NCI-H510A treated with DMSO at 0.1 percent for 48 hours (cell line): ENCODE measurements around the gene DCHS2.

Source experiments
- DNase-seq: peaks from one replicate; lab custom pipeline; 2025; lab: John Stamatoyannopoulos, UW

DCHS2 gene

DNA sequence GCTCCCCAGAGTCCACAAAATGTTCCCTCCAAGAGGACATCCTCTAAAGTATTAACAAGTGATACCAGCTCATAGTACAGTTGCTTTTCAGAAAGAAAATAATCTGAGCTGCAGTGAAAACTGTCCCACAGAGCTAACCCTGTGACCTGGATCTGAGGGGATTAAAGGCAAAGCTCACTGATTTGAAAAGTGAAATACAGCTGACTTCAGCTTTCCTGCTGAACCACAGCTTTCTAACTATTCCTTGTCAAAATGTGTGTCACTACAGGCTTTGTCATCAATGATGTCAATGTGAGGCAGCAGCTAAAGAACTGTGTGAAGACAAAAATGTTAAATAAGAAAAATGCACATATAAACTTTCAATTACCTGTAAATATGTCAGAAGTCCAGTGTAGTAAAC lies 36.9 kb downstream of the DCHS2 start:
- no peak for DNase-seq

- no peak for DNase-seq
Measured at GRCh38 chr4:154452798-154453346, 38.7 kb downstream of the DCHS2 start.

DNA sequence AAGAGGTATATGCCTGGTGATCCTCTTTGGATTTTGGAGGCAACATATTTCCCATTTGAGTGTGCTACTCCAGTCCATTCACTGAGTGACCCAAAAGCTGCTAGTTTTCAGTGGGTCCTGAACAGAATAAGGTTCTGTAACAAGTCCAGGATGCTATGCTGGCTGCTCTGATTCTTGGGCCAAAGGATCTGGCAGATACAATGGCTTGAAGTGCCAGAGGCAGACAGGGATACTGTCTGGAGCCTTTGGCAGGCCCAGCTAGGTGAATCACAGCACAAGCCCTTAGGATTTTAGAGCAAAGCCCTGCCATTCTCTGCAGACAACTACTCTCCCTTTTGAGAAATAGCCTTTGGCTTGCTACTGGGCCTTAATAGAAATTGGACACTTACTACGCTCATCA lies 40.6 kb downstream of the DCHS2 start:
- DNase-seq: no peak

GRCh38 chr4:154444958-154445357 lies 46.6 kb downstream of the DCHS2 start:
- DNase-seq: no peak

- no peak for DNase-seq
Measured at GRCh38 chr4:154441982-154442381, 49.6 kb downstream of the DCHS2 start.

DNA sequence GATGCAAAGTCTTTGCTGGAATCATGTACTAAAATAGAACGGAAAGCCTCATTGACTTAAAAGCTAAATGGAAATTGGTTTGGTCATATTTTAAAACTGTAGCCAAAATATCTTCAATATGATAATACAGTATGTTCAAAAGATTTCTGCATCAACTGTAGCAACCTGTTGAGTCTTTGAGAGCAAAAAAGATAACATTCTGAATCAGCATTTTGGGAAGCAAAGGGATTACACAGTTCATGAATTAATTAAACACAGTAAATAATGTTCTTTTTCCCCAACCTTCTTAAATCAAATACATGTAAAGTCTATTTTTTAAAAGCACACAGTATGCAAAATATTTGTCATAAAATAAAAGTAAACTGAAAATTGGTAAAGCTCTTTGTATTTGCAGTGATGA lies 50.5 kb downstream of the DCHS2 start:
- no peak for DNase-seq

- DNase-seq: no peak
Measured at GRCh38 chr4:154439224-154439623, 52.4 kb downstream of the DCHS2 start.

GRCh38 chr4:154435895-154436294 lies 55.7 kb downstream of the DCHS2 start:
- no peak for DNase-seq

- DNase-seq: no peak
Measured at GRCh38 chr4:154433543-154433942, 58.1 kb downstream of the DCHS2 start.

DNA sequence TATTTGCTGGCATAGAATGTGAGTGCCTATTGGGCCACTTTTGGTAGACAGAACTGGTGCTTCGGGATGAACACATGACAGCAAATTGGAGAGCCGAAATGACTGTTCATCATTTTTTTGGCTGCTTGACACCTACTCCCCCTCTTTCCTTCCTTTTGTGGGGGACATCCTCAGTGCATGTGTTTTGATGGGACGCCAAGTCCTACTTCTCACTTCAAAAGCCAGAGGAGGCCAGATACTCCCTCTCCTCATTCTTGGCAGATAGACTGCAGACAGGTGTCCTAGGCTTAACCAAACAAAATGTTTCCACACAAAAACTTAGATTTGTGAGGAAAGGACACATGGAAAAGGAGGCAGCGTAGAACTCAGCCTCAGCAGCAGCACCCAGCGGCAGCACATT lies 62.4 kb downstream of the DCHS2 start:
- no peak for DNase-seq

DNA sequence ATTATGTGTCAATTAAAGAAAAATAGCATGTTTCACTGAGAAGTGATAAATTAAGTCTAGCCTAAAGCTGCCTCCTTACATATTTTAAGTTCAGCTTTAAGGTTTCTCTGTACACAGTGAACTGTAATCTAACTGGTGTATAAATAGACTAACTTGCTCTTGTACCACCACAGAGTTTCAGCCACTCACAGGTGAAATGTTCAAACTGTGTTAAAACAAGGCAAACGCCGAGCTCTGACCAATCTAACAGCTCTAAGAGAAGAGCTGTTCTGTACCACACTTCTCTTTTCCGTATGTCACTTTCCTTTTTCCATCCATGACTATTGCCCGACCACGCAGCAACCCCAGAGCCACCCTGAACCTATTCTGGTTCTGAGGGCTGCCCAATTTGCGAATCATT lies 64.5 kb downstream of the DCHS2 start:
- DNase-seq: no peak

DNA sequence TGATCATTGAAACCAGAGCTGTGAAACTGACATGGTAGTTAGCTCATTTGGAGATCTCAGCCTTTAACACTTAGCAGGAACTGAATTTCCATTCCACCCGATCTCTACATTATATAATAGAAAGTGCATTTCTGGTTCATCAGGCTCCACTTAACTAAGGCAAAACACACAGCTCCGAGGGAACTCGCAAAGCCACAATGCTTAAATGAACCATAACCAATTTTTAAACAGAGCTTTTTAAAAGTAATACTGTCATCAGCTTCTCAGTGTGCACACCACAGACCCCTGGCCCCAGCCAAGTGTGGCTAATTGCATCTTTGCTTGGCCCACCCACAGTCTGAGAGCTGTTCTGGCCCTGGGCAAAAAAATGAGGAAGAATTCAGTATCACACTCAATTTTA lies 66.1 kb downstream of the DCHS2 start:
- DNase-seq: no peak

- DNase-seq: no peak
Measured at GRCh38 chr4:154424810-154425484, 66.7 kb downstream of the DCHS2 start.

DNA sequence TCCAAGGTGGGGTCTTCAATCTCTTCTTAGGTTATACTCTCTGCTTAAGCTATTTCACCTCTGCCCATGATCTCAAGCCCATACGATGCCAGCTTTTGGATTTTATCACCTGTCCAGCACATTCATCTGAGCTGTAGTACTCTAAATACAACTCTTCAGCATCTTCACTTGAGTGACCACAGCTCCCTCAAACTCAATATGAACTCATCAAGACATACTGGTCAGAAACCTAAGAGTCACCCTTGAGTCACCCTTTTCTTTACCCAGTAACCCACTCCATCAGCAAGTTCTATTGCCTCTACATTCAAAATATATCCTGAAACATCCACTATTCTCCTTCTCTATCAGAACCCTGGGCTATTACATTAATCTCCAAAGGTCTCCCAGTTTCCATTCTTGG lies 69.4 kb downstream of the DCHS2 start:
- DNase-seq: no peak

DNA sequence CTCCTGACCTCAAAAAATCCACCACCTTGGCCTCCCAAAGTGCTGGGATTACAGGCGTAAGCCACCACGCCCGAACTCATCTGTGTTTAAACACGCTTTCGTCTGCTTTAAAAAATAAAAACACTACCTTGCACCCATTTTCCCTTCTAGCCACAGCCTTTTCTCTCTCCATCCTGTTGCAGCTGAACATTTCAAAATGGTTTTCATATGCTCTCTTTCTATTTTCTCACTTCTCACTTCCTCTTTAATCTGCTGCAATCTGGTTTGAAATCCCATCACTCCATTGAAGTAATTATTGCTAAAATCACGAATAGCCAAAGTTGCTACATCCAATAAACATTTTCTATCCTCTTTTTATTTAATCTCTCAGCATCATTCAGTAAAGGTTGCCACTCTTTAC lies 70.0 kb downstream of the DCHS2 start:
- DNase-seq: no peak

DNA sequence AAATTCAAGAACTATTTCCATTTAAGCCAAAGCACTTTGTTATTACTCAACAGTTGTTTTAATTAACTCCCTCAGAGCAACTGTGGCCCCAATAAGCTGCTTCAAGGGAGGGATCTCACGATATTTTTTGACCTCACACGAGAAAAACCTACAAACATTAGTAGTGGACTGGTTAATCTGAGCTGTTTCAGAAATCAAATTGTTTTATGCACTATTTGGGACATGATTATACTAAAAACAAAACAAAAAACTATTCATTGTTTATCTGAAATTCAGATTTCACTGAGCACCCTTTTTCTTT lies 74.3 kb downstream of the DCHS2 start:
- DNase-seq: no peak

DNA sequence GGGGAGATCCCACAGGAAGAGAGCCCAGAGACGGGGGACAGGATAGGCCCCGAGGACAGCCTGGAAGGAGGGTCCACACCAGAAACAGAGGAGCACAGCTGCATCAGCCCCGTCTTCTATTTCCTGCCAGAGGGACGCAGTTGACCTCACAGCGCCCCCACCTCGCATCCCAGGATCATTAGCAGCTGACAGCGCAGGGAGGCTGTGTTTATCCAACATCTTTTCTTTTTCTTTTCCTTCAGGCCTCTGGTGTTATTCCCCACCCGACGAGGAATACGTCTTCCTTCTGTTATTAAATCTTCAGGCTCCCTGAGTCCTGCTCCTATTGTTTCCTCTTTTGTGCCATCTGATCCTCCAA lies 75.4 kb downstream of the DCHS2 start:
- DNase-seq: peak; percentile 6

DNA sequence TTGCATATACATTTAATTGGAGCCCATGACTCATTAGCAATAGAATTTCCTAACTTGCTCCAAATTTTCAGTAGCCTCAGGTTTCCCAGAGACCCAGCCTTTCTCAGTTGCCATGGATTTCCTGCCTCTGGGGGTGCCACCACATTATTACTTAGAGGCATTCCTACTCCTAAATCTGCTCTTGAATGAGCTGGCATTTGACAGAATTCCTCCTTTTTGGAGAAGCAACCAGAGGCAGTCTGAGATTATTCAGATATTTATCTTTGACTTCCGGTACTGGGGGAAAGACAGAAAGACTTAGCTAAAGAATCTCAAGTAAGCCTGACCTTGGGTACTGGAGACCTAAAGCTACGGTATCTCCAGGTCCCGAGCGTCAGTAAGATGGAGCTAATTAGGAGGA lies 76.3 kb downstream of the DCHS2 start:
- DNase-seq: no peak

GRCh38 chr4:154414796-154415195 lies 76.8 kb downstream of the DCHS2 start:
- DNase-seq: no peak

DNA sequence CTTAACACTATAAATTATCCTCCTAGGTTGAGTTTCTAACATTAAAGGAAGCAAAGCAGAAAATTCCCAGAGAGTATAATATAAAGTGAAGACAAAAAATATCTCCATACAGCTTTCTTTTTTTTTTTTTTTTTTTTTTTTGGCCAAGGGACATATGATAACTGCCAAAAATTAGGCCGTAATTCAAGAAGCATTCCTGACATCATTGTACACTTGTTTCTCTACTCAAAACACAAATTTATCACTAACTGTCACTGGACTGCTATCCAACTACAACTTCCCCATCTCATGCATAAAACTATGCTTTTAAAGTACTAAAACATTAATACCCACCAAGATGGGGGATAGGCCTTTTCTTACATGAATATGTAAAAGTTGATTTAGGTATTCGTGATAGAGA lies 77.2 kb downstream of the DCHS2 start:
- DNase-seq: no peak

GRCh38 chr4:154407443-154407842 lies 84.2 kb downstream of the DCHS2 start:
- no peak for DNase-seq

DNA sequence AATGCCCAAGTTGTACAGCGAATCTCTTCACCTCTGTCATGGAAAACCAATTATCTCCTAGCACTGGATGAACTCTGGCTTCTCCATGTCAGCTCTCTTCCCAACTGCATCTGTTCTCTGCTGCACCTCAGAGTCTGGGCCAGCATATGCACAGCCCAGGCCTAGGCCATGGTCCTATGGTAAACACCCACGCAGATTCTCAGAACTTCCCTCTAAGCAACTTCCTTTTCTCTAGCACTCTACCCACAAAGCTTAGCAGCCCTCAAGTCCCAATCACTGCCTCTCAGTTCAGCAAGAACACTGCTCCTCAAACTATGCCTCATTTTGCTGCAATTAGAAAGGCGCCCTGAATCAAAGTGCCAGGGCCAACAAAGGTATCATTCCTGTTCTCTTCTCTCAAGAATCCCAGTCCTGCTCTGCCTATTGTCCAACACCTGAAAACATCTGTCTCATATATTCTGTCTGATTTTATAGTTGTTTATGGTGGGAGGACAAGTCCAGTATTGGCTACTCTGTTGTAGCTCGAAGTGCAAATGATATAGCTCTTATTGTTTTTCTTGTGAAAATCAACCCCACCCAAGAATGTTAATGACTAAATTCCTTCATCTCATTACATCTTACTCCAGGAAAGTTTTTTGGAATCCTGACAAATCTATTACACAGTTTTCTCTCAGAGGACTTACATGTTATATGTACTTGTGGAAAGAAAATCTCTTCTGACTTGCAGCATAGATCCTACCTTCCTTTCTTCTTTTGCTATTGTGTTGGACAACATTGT lies 85.4 kb downstream of the DCHS2 start:
- no peak for DNase-seq

- DNase-seq: no peak
Measured at GRCh38 chr4:154399259-154399974, 92.2 kb downstream of the DCHS2 start.
